ENCODE data around the gene VAV3.

The VAV3 gene

DNA sequence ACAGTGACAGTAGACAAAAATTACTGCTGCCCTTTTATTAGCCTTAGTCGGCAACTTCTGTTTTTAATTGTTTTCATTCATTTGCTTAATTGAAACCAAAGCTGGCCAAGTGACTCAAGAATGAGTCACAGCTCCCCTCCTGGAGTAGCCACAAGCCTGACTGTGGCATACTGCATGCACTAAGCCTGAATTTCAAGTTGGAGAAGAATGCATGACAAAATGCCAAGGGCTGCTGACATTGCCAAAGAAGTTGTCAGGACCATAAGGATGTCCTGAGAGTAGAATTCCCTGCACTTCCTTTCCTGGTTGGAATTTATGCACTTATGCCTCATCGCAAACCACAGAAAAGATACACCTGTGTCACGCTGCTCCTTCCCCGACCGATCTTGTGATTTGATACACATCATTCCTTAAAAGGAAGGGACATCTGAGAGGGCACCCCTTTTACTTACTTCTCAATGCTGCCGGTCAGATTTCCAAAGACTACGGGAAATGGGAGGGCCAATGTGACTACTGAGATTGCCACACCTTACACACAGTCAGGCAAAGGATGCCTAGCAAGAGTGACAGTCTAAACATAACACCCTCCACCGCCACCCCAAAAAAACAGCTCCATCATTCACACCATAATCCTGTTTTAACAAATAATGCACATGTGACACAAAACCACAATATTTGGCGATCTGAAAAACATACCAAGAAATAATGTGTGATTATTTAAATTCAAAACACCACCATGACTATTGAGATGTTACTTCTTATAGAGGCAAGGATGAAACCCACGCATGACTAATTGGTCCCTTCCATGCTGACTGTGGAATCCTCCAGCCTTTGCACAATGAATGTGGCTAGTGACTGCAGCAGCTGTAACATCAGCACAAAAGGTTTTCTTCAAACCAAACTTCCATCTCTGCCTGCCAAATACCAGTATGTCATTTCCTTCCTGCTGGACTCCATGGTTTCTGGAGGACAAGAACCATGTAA, 28.2 kb downstream of the VAV3 start:
- DNase-seq (ENCODE audit: low read depth, low spot score), result no peak

GRCh38 chr1:107935396-107936064, 29.4 kb downstream of the VAV3 start:
- no peak for DNase-seq (ENCODE audit: low read depth, low spot score)

- no peak for DNase-seq (ENCODE audit: low read depth, low spot score)
These were observed 30.4 kb downstream of the VAV3 start for GRCh38 chr1:107934578-107934977.

- no peak for DNase-seq (ENCODE audit: low read depth, low spot score)
These were observed 31.2 kb downstream of the VAV3 start for GRCh38 chr1:107933736-107934135.

DNA sequence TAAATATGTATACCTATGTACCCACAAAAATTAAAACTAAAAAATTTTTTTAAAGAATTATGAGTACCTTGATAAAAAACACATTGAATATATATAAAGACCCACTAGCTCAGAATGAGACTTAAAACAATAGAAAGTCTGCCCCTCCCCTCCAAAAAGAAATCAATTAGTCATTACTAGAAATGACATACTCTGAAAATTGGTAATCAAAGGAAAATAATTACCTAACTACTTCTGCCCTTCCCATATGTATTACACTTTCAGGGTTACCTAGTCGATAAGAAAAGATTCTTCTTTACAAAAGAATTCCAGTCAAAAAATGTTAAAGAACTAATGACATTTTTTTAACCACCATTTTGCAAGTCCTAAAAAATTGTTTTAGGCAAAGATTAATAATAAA, 34.7 kb downstream of the VAV3 start:
- DNase-seq (ENCODE audit: low read depth, low spot score), result no peak

DNA sequence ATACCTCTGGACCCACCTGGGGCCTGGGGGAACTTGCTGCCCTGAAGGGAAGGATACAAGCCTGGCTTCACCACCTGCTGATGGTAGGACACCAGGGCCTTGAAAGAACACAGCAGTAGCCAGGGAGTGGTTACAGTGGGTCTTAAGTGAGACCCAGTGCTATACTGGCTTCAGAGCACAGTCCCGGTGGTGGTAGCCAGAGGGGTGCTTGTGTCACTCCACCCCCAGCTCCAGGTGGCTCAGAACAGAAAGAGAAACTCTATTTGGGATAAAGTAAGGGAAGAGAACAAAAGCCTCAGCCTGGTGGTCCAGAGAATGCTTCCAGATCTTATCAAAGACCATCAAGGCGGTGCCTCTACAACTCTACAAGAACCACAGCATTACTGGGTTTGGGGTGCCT, 37.2 kb downstream of the VAV3 start:
- DNase-seq (ENCODE audit: low read depth, low spot score), result no peak

- no peak for DNase-seq (ENCODE audit: low read depth, low spot score)
These were observed 38.4 kb downstream of the VAV3 start for GRCh38 chr1:107926436-107927080.

- no peak for DNase-seq (ENCODE audit: low read depth, low spot score)
These were observed 39.4 kb downstream of the VAV3 start for GRCh38 chr1:107925565-107925964.

- no peak for DNase-seq (ENCODE audit: low read depth, low spot score)
These were observed 44.0 kb downstream of the VAV3 start for GRCh38 chr1:107920999-107921398.

DNA sequence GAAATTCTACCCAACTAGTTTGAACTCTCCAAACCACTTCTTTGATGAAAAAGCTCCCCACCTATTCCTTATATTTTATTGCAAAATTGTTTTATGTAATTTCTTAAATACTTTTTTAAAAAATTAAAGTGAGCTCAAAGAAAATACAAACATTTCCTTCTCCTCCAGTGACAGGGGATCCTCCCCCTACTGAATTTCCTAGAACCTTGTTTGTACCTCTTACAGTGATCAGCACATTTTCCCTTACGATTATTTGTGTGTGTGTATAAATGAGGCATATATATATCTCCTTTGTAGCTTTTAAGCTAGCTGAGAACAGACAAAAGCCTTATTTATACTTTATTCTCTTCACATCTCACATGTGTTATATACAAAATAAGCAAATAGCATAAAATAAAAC, 44.4 kb downstream of the VAV3 start:
- no peak for DNase-seq (ENCODE audit: low read depth, low spot score)

- DNase-seq (ENCODE audit: low read depth, low spot score), result no peak
These were observed 45.0 kb downstream of the VAV3 start for GRCh38 chr1:107919953-107920352.

- DNase-seq (ENCODE audit: low read depth, low spot score), result no peak
These were observed 50.7 kb downstream of the VAV3 start for GRCh38 chr1:107914119-107914765.

GRCh38 chr1:107912656-107913055, 52.3 kb downstream of the VAV3 start:
- DNase-seq (ENCODE audit: low read depth, low spot score), result no peak

- no peak for DNase-seq (ENCODE audit: low read depth, low spot score)
These were observed 64.7 kb downstream of the VAV3 start for GRCh38 chr1:107900090-107900945.

DNA sequence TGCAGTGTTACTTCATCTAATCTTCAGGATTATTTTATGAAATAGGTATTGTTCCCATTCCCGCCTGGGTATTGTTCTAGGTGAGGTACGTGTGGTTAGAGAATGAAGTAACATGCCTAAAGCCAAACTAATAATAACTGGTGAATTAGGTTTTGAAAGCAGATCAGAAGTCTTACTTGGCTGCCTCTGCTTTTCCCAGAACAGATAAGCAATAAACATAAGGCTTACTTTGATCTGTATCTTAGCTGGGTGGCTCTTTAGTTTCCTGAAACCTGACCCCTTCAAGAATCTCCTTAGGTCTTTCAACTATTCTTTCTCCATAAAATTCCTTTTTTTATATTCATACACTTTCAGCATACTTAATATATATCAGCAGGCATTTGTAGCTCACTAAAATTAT, 65.3 kb downstream of the VAV3 start:
- DNase-seq (ENCODE audit: low read depth, low spot score), result no peak

DNA sequence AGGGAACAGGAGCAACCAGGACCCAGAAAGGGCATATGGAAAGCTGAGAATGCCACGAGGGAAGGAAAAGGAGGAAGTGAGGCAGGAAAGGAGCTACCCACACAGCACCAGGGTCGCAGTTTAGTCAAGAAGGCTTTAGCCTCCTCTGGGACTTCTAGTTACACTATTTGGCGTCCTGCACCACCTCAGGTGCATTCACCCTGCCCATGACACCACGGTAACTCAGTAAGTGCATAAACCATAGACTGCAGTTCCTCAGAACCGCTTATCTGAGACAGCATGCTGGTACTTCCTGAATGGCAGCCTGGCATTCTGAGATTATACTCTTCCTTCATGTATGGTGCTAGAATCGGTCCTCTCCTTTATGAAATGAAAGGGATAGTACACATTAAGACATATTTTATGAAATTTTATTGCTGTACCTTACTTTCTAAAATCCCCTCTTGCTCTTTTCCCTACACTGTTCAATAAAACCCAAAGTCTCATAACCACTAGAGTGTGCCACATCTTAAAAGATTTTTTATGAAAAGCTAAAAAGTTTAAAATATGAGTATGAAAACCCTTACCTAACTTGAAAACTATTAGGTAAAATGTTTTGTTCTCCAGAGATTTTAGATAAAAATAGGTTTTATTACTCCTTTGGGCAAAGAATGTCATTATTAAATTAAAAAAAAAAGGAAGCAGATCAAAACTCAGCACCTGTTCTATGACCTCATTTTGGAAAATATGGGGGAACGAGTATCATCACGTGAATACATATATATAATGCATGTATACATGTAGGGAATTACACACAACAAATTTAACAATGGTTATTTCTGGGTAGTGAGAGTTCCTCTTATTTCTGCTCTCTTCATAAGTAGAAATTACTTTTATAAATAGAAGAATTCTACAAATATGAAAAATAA, 67.3 kb downstream of the VAV3 start:
- no peak for DNase-seq (ENCODE audit: low read depth, low spot score)

DNA sequence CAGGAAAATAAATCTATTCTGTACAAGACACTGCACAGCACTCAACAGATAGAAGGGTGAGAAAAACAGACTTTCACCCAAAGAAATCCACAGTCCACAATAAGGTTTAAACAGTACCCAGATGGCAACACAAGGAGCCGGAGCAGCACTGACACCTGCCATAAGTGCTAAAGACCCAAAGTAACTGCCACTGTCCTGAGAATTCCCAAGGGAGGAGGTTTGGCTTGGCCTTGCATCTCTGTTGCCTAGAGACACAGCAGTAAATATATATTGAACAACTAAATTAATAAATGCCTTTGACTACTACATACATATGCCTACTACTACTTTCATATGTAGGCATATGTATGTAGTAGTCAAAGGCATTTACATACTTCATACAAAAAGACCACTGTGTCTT, 68.0 kb downstream of the VAV3 start:
- DNase-seq (ENCODE audit: low read depth, low spot score), result no peak

GRCh38 chr1:107896401-107896800, 68.6 kb downstream of the VAV3 start:
- no peak for DNase-seq (ENCODE audit: low read depth, low spot score)

- no peak for DNase-seq (ENCODE audit: low read depth, low spot score)
These were observed 69.4 kb downstream of the VAV3 start for GRCh38 chr1:107895403-107896191.

Data from activated CD4-positive, CD25-positive, alpha-beta regulatory T cell treated with anti-CD3 and anti-CD28 coated beads, Interleukin-2, amount 50 U/mL, for 16 hours (primary cell).